NCI-H748 (cell line): ENCODE data around the gene CD59.
"Not testable (repeated sequence)": the region's sequence is repeated elsewhere in the genome, so short reads cannot be mapped to it uniquely, and the experiment has no call there.

Experiments
- DNase-seq: peaks from one replicate; lab custom pipeline; 2025; ENCODE audit not compliant: unreplicated experiment; lab: John Stamatoyannopoulos, UW

The CD59 gene

DNA sequence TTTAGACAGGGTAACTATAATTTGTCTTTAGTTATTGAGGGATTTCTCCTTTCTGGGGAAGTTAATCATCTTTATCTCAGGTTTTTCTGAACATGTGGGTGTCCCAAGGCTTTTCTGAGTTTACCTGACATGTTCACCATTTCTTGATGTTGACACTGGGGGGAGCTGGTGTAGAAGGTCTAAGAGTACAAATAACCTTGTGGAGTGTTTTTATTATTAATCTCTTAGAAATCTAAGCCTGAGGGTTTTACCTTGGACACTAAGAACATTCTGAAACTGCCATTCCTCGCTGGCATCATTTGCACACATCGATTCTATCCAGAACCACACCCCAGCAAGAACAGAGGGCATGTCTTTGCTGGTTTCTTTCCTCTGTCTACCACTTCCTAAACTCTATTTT lies 20.0 kb downstream of the CD59 start:
- DNase-seq, result peak; percentile 25

DNA sequence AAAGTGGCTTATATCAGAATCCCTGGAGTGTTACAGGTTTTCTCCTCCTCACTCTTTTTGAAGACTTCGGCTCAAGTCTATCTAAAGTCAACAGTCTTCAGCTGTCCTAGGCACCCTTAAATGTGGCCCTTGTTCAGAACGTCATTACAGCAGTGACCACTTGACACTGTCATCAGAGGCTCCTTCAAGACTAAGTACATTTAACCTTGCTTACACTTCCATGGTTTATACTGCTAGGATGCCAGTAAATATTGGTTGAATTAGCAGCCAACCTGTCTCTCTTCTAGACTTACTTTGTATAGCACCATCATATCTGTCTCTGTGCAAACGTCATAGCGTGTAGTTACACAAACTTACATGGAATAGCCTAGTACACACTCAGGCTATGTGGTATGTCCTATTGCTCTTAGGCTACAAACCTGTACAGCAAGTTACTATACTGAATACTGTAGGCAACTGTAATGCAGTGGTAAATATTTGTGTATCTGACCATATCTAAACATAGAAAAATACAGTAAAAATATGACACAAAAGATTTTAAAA lies 22.3 kb downstream of the CD59 start:
- no peak for DNase-seq

DNA sequence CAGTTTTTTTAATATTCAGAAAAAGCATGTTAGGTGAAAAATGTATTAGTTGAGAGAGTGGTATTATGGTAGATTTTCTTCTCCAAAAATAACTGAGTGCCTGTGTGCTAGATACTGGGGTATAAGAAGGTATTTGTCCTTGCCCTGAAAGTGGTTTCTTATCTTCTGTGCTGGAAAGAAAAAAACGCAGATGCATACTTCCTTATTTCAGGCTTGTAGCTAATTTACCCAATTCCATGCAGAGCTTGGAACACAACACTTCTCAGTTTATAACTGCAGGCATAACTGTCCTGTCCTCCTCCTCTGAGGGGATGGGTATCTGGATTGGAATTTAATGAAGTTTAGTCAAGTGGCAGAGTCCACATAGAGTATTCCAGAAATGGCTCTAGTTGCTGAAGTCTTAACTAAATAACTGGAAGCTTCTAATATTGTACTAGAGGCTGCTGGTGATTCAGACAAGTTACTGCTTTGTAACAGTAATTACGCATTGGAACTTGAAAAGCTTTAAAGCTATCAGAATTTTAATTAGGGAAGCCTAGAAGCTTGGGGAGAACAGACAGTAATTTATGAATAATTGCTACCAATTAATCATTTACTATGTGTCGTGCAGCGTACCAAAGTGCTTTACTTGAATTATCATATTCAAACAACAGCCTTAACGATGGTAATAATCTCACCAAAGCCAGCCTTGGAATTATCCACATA lies 22.9 kb downstream of the CD59 start:
- DNase-seq, result no peak

DNA sequence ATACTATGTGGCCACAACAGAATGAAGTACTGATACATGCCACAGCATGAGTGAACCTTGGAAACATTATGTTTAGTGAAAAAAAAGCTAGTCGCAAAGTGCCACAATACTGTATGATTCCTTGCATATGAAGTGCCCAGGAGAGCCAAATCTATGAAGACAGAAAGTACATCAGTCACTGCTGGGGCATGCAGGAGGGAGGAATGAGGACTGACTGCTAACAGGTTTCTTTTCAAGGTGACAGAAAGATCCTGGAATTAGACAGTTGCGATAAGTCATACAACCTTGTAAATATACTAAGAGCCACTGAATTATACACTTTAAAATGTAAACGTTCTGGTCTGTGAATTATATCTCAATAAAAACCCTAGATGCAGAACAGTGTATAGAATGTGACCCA lies 23.8 kb downstream of the CD59 start:
- no peak for DNase-seq

DNA sequence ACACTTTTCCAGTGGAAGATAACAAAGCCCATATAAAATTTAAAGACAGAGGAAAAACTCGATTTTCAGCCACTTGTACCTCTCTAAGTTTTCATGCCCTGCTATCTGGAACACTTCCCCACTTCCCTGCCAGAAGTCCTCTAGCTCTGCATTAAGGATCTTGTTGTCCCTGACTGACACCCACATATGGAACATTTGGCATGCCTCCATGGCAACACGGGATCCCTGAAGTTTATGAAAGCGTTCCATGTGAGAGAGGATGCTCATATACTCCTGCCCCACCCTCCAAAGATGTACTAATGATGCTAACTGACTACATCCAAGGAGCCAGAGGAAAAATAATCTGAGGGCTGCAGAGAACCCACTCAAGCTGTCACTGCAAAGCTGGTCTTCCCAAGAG lies 26.8 kb downstream of the CD59 start:
- DNase-seq, result no peak

DNA sequence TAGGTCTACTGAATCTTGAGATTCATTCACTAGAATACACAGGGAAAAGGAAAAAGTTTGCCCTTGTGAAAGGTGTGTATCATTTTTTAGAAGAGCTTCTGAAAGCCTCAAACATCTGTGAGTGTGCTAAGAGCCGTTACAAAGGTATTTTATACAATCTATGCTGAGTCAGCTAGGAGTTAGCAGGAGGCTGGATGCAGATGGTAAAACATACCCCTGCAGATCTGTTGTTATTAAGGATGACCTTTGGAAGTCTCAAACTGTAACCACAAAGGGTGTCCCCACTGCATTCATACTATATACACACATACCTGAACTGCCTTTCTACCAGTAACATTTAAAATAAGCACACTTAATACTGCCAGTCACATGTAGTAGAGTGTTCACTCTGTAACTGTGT lies 27.2 kb downstream of the CD59 start:
- no peak for DNase-seq

DNA sequence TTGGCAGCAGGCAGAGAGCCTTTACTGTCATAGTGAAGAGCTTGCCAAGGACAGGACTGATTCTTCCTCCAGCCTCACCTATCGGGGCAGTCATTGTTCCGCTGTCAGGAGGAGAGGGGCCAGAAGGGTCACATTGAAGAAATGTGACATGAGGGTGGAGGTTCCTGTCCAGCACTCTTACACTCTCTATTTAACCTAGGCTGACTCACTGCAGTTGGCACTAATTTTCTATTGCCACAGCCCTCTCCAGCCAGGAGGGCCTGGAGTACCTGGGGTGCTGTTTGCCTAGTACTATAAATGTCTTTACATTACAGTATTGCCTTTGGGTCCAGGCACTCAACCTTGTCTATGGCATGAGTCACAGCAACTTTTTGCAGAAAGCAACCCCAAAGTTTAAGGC lies 28.4 kb downstream of the CD59 start:
- DNase-seq, result not testable (repeated sequence)

DNA sequence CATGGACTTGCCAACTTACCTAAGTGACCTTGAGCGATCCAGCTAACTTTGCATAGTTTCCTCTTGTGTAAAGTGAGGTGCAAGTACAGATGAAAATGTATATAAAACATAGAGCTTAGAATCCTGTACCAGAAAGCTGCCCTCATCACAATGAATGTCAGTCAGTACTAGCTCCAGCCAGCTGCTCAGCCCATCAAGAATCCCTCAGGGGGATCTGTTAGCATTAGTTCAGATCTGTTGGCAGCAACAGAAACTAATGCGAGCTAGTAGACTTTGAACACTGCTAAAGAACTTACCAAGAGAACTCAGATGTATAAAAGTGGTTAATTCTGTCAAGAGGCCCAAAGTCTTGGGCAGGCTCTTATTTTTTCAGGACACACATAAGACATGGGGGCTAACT lies 29.3 kb downstream of the CD59 start:
- DNase-seq, result no peak

DNA sequence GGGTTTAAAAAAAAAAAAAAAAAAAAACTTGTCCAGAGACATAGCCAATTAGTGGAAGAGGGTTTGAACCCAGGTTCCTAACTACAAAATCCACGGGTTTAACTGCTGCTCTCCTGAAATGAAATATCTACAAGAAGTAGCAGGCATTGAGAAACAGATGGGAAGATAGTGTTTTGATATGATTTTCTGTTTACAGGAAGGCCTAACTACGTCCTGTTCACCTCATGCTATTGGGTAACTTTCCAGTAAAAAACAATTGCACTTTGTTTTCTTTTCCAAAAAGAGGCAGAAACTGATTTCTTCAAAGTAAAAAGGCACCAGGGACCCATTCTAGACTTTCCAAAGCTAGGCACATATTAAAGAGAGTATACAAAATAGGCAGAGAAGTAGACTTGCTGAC lies 29.7 kb downstream of the CD59 start:
- DNase-seq, result no peak

DNA sequence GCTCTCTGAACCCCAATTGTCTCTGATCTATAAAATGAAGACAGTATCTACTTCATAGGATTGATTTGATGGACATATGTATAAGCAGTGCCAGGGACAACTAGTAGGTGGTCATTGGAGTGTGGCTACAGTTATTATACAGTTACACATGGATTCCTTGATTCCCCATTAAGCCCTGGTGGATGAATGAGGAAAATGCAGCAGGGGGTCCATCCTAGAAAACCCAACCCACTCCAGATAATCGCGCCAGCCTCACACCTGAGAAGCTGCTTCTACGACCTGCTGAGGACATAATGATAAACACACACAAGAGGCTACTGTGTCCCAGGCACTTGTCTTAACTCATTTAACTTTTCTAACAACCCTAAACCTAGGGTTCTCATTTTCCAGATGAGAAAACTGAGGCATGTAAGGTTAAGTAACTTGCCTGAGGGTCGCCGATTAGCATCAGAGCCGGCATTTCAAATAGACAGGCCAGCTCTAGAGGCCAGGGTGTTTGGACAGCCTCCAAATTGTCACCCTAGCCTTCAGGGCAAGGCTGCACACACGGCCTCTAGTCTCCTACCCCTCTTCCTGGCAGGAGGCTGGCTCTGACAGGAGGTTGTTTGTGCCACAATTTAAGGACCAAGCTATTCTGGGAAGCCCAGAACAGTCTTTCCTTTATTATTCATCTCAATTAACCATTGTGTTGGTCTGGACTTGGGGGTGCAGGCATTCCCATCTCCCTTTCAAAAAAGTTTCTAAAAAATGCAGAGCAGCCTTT lies 31.8 kb downstream of the CD59 start:
- peak; percentile 35 for DNase-seq

DNA sequence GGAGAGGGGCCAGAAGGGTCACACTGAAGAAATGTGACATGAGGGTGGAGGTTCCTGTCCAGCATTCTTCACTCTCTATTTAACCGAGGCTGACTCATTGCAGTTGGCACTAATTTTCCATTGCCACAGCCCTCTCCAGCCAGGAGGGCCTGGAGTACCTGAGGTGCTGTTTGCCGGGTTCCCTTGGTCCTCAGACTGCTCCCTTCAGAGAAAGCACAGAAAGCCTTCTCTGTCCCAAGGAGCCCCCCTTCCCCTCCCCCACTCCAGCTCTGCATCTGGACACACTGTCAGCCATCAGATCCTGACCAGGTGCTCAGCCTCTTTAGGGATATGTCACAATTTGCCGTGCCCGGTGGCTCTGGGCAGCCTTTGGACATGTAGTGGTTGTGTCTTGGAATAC lies 32.4 kb downstream of the CD59 start:
- no peak for DNase-seq

DNA sequence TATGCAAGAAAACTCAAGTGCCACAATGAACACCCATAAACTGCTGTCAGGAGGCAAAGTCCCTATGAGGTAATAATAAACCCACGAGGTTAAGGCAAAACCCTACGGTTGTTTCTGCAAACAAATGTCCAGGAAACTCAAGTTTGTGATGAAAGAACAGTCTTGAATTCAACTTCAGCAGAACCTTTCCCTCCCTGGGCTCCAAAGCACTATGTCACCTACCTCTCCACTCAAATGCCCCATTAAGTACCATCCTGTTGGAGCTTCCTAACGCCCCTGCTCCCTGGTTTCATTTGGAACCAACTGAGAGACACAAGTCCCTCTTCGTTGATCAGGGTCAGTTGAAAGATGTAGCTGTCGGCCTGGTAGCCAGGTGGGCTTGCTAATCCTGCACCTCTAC lies 33.0 kb downstream of the CD59 start:
- DNase-seq, result no peak

DNA sequence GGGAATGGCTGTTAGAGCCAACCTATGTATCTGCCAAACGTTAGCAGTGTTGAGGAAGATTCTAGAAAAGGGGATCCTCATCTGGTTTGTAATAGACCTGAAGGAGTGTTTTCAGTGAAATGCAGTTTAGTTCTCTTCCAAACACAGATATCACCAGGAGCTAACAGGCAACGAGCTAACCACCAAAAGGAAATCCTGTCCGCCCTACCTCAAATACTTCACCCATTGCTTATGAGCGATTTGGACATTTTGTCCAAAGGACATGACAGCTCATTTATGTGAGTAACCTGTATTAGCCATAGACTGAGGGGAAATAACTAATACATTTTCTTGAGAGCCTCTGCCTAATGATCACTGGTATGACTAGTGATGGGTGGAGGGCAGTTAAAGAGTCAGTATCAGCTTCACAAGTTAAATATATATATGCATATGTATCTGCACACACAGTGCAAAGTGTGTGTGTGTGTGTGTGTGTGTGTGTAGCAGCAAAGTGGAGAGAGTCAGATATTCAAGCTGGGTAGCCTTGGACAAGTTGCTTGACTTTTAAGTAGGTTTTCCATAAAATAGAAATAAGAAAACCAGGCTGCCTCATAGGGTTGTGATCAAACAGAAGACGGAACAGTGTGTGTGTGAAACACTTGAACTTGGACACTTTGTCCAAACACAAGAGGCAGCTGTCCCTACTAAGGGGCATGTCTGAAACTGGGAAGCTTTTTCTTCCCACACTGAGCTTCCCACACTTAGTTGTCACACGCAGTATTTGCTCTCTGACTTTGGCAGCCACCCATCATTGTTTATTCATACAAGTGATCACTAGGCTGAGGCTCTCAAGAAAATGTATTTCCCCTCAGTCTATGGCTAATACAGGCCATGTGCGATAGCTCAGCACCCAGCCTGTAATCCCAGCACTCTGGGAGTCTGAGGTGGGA lies 34.7 kb downstream of the CD59 start:
- peak; percentile 16 for DNase-seq

DNA sequence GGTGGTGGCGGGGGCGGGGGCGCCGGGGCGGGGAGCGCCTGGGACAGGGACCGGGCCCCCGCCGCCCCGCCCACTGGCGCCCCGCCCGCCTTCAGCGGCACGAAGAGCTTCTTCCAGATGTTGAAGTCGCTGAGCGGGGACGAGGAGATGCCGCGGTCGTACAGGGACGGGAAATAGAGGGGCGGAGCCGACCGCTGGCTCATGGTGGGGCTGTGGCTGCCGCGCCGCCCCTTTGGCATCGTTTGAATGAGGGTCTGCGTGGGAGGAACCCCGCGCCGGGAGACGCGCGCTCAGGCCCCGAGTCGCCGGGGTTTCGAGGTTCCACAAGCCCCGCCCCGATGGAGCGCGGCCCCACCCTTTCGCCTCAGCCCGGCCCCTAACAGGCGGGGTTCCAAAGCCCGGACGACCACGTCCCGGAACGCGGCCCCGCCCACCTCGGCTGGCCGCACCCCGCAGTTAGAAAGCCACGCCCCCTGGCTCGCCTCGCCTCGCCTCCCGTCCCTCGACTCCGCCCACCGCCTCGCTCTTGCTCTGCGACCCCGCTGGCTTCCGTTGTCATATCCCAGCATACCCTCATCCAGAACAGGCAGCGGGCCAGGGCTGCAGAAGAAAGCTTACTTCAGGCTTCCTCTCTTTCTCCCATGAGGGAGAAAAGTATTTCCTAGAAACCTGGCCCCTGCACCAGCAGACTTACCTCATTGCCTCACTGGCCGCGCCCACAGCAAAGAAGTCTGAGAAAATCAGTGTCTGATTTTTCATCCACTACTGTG lies 35.5 kb downstream of the CD59 start, which contains the start of gene C11orf91:
C11orf91 (minus strand) TSS at position 325 of the 770 bp plus-strand sequence; CDS start at position 239, 86 bp downstream.
- peak; percentile 92 for DNase-seq

DNA sequence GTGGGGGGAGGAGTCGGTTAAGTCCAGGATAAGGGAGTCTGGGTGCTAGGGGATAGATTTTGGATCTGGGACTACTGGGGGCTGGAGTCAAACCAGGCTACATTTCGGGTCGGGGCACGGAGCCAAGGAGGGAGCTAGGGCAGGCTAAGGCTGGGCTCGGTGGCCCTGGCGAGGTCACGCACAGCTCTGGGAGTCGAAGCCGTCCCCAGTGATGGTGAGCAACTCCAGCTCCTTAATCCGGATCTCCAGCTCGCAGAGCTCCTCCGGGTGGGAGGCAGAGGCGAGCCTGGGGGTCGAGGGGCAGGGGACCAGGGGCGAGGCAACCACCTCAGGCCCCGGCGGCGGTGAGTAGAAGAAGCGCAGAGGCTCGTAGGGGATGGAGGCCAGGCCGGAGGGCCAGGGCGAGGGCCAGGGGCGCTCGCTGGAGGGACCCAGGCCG lies 36.1 kb downstream of the CD59 start:
- DNase-seq, result no peak

DNA sequence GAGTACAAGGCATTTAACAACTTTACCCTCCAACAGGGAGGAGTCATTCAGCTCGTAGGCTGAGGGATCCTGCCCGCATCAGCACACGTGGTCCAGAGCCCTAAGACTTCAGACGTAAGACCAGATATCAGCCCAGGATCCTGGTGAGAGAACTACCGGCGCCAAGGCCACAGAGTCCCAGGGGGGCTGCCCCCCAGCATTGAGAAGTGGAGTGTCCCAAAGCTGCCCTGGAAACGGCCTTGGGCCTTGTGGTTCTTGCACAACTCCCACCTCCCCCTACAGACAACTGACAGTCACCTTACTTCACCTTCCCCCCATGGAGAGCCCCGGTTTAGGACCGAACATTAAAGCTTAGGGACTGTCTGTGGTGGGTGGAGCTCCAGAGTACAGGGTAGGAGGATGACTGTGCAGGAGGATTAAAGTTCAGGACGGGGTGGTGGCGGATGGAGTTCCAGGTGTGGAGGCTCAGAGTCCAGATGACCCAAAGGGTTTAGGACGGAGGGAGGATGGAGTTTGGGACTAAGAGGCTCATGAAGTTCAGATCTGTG lies 36.6 kb downstream of the CD59 start:
- DNase-seq, result no peak

DNA sequence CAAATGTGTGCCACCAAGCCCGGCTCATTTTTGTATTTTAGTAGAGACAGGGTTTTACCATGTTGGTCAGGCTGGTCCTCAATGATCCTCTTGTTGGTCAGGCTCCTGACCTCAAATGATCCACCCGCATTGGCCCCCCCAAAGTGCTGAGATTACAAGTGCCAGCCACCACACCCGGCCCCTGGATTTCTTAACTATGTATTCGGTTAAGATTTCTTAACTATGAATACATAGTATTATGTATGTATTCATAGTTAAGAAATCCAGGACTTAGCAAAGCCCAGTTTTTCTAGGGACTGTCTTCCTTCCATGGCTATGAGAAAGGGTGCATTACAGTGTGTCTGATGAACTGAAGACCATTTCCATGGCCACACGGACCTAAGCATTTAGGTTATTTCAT lies 37.3 kb downstream of the CD59 start:
- no peak for DNase-seq

DNA sequence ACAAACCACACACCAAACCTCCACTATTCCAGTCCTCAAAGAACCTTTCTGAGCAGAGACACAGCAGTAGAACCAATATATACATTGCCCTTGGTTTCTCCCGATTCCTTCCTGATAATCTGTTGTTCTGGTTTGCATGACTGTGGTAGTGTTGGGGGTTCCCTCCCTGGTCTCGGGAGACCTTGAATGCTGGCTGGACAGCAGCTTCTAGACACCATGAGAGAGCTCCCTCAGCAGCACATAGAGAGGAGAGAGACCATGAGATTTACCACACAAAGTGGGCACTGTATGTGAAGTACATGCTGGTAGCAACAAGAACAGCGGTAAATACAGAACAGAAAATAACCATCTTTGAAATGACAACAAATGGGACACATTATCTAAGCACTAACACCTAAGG lies 38.2 kb downstream of the CD59 start:
- no peak for DNase-seq

DNA sequence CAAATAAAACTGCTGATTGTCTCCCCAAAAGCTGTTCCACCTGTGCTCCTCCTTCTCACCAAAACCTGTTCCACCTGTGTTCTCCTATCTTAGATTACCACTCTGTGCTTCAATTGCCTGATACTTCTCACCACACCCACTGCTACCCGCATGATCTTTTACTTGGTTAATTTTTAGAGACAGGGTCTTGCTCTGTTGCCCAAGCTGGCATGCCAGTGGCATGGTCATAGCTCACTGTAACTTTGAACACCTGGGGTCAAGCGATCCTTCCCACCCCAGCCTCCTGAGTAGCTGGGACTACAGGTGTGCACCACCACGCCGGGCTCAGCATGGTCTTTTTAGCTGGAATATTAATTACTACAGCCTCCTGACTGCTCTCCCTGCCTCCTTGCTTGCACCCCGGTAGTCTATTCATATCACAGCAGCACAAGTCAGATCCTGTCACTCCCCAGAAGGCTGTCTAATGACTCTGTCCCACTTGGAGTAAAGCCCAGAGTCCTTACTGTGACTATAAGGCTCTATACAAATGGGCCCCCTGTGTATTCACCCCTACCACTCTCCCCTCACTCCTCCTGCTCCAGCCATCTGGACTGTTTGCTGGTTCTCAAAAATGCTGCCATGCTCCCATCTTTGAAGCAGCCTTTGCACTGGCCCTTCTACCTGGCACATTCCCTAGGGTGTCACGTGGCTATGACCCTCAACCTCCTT lies 39.1 kb downstream of the CD59 start:
- no peak for DNase-seq

DNA sequence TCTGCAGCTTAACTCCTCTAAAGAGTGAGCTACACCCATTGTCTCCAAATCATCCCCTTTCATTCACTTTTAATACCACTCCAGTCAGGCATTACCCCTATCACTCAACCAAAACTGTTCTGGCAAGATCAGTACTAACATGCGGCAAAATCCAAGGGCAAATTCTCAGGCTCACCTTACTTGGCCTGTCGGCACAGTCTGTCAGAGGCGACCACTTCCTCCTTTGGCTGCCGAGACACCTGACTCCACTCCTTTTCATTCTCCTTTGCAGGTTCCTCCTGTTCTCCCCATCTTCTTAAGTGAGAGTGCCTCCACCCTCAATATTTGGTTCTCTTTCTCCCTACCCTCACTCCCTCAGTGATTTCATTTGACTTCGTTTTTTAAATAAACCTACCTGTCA lies 39.8 kb downstream of the CD59 start:
- DNase-seq, result no peak
